ENCODE results near the gene AFF1.

Gene AFF1

DNA sequence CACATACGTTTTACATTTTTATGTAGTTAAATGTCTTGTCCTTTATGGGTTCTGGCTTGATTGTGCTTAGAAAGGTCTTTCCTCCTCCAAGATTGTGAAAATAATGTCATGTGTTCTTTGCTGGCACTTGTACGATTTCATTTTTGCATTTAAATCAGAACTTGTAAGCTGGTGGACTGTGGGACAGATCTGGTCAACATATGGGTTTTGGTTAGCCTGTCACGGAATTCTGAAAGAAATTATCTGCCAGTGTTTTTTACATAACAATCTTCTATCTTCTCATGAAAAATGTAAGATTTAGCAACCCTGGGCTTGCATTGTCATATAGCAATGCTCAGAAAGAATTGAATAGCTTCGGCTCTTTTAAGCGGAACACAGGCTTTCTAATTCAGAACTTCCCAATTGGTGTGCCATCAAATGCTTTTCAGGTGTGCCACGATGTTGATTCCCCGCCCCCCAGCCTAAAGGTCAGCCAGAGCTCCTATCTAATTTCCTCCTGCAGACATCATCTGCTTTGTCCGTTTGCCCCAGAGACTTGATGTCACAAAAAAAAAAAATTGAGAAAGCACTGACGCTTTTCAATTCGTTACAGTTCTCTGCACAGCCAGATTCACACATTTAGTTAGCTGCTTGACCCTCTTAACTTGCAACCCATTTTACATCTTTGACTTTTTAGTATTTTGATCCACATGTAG, 16.2 kb downstream of the AFF1 start:
- no peak for DNase-seq (ENCODE audit: low spot score)

DNA sequence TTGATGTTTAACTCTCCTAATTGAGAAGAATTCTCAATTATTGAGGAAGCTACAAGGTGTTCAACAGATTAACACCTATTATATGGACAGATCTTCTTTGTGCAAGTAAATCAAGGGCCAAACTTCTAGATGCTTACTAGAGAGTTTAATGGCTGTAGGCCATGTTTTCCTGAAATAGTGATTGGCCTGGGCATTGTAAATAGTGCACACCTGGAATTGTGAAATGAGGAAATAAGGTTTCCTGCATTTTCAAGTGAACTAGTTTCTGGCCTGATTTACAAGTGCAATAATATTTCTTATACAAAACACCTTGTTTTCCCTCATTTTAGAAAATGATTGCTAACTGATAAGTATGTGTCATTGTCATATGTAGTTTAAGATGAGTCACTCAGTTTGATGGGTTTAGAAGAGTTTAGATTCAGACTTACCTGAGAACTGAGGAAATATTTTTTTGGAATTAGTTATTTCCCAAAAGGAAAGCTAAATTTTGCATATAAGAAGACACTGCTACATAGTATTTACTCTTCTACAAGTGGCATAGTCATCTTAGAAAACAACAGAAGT, 21.2 kb downstream of the AFF1 start:
- no peak for DNase-seq (ENCODE audit: low spot score)

DNA sequence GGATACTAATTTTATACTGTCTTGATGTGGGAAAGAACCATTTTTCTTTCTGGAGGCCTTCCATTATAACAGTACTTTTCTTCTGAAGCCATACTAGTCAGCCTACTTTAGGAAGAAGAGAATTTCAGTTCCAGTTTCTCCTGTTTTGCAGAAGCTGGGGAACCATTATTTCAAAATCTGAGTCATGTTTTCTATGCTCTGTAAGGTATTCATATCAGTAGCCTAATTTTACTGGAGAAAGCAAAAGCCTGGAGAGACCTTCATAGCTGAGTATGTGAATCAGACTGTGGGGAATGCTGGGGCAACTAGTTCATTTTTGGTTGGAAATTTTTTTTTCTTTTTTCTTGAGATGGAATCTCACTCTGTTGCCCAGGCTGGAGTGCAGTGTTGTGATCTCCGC, 22.4 kb downstream of the AFF1 start:
- no peak for DNase-seq (ENCODE audit: low spot score)

DNA sequence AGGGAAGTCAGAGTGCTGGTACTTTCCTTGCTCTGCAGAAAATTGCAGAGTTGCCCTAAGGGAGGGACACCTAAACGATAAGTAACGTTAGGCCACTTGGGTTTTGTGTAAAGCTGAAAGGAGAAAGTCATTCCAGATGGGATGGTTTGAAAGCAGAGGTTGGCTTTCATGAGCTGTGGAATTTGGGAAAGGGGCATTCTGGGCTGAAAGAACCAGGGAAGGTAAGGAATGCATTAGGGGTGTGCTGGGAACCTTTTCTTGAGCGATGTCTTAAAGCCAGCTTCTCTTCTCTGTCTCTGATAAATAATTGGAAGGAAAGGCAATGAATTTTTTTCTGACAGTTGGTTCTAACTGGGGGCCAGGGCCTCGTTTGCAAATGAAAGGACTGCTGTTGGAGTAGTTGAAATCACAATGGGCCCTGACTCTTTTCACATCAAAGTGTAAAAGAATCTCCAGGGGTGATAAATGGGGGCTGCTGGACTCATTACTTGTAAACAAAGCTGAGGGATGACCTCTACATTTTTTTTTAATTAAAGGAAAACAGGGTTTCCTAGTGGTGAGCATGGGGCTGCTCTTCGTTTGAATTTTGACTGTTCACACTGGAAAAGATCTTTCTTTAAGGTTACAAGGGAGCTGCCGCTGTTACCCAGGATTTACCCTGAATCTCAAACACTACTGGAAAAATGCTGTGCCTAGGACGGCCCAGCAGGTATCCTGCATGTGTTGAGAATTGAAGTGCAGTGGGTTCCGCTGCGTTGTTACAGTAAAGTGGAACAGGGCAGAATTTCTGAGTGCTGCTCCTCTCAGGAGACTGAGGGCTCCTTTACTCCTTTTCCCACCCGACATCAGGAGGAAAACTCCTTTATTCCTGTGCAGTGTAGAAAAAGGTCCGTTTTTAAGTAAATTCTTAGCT, 25.0 kb downstream of the AFF1 start:
- DNase-seq (ENCODE audit: low spot score) = no peak

DNA sequence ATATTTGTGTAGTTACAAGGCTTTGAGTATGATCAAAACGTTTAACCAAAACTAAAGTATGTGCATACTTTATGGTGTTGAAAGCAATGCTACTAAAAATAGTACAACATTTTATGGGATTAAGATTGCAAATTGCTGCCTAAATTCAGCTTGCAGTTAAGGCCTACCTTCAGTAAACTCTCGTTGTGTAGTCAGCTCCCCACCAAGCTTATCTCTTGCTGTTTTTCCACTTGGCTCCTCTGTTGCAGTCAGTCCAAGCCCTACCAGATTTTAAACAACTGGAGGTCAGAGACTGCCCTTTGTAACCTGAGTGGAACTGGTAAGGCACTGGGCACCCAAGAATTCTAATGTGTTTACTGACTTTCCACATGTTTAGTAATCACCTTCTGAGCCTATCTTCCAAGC, 25.7 kb downstream of the AFF1 start:
- DNase-seq (ENCODE audit: low spot score) = no peak

DNA sequence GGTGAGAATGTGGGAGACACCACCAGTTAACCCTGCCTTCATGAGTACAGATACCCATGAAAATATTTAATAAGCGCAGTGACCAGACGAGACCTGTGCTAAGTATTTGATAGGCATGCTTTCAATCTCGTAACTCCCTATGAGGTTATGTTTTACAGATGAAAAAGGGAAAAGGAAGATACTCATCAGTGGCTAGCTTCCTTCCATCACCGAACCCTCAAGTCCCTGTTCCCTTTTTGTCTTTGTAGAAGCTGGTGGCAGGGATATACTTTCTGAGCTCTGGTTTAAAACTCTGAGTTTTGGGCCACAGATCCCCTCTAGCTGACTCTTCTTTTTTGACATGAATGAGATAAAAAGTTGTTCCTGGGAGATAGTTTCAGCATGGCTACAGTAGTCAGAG, 26.3 kb downstream of the AFF1 start:
- no peak for DNase-seq (ENCODE audit: low spot score)

DNA sequence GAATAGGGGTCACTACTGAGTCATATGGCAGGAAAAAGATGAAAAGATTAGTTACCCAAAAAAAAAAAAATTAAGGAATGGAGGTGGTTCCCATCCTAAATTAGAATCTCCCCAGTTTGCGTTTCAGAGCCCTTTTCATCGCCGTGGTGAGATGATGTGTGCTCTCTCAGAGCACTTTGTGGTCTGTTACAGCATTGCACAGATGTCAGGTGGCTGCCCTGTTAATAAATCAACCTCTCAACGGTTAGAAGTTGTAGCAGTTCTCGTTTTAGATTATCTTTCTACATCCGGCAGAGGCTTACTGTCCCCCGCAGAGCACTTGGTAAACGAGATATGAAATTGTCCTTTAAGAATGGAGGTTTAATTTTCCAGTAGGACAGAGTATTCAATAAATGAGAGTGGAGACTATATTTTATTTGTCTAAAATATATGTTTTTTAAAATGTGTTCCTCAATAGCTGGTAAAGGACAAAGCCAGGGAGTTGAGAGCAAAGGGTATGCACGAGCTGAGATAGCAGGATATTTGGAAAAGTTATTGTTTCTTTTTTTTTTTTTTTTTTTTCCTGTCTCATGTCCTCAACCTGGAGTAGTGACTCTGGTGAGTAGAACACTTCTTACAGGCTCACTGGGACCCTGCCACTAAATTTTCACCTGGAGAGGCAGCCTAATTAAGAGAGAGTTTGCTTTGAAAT, 26.9 kb downstream of the AFF1 start:
- no peak for DNase-seq (ENCODE audit: low spot score)

DNA sequence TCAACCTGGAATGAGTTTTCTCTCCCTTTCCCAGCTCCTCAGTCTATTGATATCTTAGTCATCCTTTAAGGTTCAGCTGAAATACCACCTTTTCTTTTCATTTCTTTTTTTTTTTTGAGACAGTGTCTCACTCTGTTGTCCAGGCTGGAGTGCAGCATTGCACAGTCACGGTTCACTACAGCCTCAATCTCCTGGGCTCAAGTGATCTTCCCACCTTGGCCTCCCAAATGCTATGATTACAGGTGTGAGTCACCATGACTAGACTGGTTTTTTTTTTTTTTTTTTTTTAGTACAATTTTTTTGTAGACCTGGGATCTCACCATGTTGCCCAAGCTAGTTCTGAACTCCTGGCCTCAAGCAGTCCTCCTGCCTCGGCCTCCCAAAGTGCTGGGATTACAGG, 28.9 kb downstream of the AFF1 start:
- no peak for DNase-seq (ENCODE audit: low spot score)

DNA sequence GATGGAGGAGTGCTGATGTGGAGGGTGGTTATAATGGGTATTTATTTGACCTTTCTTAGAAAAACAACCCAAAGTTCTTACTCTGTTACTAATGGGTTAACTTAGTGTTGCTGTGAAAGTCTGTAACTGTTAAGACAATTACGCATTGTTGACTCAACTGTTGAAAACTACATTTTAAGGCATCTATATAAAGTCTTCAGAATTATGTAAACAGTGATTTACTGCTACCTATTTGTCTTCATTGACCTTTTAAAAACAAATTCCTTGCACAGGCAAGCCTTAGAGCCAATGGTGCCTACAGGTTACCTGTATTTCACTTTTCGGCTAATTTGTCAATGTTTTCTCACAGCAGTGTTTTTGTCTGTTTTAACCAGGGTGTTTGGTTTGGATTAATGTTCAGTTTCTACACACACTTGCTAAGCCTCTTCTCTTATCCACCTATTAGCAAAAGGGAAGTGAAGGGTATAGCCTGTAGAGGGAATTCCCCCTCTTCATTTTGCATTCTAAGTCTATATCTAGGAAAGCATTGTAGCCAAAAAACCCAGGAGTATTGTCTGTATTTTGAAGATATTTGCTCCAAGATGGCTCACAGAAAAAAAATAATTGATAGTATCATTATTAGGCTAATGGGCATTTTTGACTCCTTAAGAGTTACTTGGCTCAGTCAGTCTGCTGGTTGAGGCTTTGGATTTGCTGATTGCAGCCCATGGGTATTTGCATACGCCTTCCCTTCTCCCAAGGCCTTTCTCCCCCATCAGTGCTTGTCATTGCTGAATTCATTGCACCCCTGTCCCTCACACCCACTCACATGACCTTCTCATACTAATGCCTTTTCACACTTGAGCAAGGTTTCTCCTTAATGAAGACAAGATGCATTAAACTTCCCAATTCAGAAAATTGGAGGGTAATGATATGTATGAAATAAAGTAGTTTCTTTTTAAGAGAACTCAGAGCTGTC, 30.5 kb downstream of the AFF1 start:
- DNase-seq (ENCODE audit: low spot score) = no peak

DNA sequence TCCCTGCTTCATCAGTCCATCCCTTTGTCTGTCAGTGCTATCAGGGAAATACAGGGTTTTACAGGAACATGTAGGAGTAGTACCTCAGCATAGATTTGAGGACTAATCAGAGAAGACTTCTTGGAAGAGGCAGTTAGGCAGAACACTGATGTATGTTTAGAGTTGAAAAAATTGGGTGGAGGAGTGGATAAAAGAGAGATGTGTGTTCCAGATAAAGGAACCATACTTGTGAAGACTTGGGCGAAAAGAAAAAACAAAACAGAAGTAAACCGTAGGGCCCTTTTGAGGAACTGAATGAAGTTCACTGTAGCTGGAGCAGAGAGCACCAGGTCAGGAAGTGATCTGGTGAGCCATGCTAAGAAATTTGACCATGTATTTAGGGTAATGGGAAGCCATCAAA, 32.3 kb downstream of the AFF1 start:
- DNase-seq (ENCODE audit: low spot score) = no peak

DNA sequence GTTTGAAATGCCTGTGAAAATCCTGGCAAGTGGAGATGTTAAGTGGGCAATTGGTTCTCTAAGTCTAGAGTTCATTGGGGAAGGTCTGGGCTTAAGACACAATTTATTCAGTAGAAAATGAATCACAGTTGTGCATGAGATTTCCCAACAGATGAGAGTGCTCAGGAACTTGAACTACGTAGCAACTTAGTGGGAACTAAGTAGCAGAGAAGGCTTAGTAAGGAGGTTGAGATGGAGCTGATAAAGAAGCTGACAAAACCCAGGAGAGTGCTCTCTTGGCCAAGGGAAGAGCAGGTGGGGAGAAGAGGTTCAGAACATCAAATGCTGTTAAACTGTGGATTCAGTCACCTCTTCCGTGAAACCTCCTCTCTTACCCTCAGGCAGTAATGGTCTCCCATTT, 33.0 kb downstream of the AFF1 start:
- no peak for DNase-seq (ENCODE audit: low spot score)

DNA sequence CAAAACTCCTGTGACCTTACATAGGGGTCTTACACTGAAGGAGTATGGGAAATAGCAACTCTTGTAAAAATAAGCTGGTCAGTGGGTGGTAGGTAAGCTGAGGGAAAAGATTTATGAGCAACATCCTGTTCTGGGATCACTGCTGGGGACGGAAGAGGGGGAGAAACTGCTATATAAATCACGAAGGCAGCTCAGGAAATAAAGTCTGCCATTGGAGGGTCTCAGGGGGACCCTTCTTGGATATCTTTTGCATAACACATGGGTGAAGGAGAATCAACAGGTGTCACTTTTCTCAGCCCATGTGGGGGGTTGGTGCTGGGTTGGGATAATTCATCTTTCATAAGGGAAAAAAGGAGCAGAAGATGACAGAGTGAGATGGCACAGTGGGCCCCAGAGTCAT, 33.7 kb downstream of the AFF1 start:
- no peak for DNase-seq (ENCODE audit: low spot score)

DNA sequence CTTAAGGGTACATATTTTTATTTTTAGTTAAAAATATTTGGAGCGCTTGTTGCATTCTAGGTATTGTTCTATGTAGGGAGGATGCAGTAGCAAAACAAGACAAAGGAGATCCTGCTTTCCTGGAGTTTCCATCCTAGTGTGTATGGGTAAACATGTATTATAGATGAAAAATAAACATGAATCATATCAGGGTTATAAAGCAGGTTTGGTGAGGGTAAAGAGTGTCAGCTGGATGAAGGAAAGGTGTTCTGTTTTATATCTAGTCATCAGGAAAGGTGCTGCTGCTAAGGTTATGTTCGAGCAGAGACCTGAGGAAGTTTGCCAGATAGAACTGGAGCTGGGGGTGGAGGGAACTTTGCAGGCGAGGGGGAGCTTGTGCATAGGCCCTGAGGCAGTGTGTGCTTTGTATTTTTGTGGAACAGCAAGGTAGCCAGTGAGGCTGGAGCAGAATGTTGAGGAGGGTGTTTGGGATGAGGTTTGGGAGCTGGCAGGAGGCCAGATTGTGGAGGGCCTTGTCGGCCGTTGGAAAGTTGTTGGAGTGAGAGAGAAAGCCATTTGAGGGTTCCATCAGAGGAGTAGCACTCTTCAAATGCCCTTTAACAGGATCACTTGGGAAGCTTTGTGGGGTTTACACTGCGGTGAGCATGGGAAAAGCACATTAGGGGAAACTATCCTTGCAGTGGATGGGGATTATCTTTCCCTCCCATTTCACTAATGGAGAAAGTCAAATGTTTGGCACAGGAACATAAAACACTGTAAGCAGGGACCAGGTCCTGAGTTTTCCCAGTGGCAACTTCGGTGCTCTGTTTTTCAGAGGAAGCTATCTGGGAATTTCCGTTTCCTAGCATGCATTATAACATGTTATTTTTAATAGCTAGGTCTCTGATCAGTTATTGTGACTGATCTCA, 35.9 kb downstream of the AFF1 start:
- DNase-seq (ENCODE audit: low spot score) = no peak

DNA sequence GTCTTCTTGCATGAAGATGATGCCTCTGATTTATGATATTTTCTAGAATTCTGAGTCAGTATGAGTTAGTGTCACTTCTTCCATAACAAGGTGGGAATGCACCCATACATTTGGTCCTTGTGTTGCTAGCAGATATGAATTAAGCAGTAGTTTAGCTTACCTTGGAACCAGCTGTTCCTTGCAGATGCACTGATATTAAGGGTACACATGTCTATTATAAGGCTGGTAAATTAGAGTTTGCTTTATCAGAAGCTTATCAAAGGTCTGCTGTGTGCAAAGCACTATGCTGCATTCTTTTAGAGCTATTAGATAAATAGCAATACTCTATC, 36.5 kb downstream of the AFF1 start:
- DNase-seq (ENCODE audit: low spot score) = no peak

DNA sequence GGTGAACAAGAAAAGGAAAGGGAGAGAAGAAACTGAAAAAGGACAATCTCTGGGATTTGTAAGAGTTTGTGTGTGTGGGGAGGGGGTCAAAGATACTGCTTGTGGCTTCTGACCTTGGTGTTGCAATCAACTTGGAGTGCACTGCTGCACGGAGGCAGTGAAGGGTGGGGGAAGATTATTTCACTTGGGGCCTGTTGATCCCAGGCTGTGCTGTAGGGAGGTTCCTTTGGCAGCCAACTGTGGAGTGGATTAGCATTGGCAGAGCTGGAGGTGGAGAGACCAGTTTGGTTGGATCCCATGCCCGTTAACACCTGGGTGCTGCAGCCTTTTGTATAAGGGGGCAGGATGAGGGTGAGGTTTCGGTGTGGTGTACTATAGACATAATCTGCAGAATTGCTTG, 38.2 kb downstream of the AFF1 start:
- no peak for DNase-seq (ENCODE audit: low spot score)

DNA sequence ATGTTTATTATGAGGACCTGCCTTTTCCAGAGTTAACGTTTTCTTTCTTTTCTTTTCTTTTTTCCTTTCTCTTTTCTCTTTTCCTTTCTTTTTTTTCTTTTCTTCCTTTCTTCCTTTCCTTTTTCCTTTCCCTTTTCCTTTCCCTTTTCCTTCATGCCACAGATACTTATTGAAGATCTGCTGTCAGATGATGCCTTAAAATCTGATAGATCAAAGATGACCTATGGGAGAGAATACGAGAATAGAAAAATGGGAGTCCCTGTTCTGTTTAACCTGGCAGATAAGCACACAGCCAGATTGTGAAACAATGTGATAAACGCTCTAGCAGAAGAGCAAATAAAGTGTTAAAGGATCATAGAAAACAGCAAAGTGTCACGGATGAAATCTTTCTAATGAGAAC, 38.9 kb downstream of the AFF1 start:
- no peak for DNase-seq (ENCODE audit: low spot score)

DNA sequence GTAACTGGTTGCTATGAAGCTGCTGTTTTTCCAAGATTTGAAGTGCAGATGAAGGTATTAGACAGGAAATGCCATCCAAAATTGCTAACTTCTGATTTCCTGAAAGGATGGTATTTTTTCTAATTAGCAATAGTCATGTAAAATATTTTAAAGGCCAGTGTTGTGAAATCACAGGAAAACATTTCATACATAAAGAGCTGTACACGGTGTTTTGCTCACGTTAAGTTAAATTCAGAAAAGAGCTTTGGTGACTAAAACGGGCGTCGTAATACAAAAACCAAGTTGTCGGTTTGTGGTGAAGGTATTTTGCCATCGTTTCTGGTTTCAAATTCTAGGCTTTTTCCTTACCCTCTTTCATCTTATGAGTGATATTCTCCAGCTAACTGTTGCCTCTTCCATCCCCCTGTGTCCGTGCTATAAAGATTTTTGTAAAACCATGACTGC, 39.8 kb downstream of the AFF1 start:
- no peak for DNase-seq (ENCODE audit: low spot score)

DNA sequence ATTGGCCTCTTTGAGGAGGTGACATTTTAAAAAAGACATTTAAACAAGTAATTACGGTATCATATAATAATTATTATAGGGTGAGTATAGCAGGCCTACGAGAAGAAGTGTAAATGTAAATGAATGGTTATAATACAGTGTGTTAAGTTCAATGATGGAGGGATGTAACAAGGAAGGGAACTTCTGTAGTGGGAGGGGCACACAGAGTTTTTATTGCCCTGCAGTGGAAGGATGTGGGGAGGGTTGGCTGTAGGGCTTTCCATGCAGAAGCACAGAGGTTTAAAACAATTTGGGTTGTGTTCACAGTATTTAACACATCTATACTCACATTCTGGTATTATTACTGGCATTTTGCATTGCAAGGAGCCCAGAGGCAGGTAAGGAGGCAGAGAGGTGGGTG, 41.1 kb downstream of the AFF1 start:
- no peak for DNase-seq (ENCODE audit: low spot score)

DNA sequence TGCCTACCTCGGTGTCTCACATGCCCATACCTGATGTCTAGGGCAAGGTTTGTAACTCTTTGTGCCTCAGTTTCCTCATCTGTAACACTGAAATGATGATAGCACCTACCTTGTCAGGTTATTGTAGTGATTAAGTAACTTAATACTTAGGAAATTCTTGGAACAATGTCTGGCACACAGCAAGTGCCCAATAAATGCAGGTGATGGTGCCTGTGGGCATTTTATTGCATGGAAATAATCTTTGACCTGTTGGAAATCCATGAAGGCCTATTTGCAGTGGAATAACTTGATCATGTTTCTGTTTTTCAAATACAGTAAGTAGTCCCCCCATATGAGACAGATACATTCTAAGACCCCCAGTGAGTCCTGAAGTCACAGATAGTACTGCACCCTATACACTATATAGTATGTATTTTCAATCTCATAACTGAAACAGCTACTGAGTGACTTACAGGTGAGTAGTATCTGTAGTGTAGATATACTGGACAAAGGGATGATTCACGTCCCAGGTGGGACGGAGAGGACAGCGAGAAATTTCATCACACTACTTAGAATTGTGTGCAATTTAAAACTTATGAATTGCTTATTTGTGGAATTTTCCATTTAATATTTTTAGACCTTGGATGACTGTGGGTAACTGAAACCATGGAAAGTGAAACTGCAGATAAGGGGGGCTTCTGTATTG, 42.1 kb downstream of the AFF1 start:
- no peak for DNase-seq (ENCODE audit: low spot score)

DNA sequence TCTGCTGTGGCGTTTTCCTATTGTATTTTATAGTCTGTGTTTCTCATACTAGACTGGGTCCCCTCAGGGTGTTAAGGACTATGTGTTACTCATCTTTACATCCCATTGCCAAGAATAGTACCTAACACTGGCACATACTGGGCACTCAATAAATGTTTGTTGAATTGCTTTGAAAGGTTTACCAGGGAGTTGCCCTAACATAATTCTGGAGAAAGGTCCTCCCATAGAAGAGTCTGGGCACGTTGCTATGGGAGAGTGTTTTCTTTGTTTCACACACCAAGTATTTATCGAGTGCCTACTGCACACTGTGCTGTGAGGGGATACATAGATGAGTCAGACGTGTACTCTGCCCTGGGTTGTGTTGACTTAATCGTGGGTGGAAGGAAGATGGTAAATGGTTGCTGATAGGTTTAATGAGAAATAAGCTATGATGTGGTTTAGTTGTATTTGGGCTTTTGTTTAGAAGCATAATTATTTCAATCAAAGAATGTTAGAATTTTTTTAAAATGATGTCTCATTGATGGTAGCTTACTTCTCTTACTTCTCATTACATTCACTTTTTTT, 42.9 kb downstream of the AFF1 start:
- peak; percentile 52 for DNase-seq (ENCODE audit: low spot score)
